ENCODE results near the gene SERPIND1.

SERPIND1 gene

DNA sequence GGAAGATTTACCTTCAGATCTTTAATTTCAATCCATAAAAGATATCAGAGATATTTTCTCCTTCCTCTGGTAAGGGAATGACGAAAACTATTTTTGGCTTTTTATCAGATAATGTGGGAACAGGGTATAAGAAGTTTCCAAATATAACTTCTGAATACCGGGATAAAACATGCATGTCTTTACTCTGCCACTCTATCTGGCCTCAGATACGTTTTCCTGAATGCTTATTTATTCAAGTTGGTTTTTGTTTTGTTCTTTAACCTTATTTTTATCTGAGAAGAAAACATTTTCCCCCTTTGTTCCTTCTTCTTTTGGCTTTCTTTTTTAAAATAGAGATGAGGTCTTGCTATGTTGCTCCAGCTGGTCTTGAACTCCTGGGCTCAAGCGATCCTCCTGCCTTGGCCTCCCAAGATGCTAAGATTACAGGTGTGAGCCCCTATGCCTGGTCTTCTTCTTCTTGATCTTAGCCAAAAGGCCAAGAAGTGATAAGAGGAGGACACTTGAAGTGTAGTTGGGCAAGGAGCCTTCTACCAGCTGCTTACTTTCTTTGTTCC lies 1.5 kb downstream of the SERPIND1 start:
- DNase-seq (ENCODE audit: low read depth in 2 of 2) = no peak

DNA sequence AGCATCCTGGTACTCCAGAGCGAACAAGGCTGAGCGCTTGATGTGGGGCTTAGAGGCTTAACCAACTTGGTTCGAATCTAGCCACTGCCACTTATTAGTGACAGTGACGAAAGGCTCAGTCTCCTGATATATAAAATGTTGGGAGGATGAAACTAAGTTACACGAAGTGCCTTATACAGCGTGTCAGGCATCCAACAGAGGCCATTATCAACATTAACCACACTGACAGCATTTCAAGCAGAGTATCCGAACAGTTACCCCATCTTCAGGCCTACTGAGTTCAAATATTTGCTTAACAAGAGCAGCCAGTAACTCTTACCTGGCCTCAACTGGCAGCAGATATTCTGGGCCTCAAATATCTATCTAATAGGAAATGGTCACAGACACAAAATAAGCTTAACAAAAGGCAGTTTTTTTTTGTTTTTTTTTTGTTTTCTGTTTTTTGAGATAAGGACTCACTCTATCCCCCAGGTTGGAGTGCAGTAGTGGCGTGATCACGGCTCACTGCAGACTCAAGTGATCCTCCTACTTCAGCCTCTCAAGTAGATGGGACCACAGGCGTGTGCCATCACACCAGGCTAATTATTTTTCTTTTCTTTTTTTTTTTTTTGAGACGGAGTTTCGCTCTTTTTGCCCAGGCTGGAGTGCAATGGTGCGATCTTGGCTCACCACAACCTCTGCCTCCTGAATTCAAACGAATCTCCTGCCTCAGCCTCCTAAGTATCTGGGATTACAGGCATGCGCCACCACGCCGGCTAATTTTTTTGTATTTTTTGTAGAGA lies 2.9 kb downstream of the SERPIND1 start:
- DNase-seq (ENCODE audit: low read depth in 2 of 2) = no peak

DNA sequence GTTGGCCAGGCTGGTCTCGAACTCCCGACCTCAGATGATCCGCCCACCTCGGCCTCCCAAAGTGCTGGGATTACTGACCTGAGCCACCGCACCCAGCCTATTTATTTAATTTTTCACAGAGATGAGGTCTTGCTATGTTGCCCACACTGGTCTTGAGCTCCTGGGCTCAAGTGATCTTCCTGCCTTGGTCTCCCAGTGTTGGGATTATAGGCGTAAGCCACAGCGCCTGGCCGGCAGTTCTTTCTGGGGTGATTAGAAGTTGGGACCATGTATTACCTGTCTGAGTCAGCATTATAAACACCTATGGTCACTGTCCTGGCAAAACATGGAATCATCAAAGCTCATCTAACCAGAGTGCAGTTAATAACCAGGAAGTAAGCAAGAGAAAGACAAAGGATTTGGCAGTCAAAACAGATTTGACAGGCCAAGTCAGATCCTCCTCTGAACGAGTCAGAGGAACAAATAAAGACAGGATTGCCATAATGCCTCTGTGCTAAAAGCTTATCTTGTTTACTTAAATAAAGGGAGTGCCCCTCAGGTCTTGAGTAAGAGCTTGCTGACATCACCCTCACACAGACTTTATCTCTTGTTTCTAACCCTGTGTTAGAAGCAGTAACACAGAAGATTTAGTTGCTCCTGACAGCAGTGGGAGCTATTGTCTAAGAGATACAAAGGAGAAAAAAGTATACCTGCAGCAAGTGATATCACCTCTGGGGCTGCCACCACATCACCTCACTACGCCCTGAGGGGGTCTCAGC lies 3.7 kb downstream of the SERPIND1 start:
- DNase-seq (ENCODE audit: low read depth in 2 of 2) = no peak

DNA sequence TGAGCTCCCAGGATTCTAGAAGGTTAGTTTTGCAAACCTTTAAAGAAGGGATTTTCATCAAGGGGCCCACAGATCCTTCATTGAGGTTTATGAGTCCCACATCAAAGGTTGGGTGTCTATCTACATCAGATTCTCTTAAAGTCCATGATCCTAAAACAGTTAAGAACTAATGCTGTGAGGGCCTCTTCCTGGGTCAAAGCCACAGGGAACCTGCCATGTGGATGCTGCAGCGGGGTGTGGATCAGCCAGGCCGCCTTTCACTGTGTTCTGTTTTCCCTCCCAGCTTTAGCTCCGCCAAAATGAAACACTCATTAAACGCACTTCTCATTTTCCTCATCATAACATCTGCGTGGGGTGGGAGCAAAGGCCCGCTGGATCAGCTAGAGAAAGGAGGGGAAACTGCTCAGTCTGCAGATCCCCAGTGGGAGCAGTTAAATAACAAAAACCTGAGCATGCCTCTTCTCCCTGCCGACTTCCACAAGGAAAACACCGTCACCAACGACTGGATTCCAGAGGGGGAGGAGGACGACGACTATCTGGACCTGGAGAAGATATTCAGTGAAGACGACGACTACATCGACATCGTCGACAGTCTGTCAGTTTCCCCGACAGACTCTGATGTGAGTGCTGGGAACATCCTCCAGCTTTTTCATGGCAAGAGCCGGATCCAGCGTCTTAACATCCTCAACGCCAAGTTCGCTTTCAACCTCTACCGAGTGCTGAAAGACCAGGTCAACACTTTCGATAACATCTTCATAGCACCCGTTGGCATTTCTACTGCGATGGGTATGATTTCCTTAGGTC lies 5.3 kb downstream of the SERPIND1 start:
- no peak for DNase-seq (ENCODE audit: low read depth in 2 of 2)

DNA sequence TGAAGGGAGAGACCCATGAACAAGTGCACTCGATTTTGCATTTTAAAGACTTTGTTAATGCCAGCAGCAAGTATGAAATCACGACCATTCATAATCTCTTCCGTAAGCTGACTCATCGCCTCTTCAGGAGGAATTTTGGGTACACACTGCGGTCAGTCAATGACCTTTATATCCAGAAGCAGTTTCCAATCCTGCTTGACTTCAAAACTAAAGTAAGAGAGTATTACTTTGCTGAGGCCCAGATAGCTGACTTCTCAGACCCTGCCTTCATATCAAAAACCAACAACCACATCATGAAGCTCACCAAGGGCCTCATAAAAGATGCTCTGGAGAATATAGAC lies 5.9 kb downstream of the SERPIND1 start:
- no peak for DNase-seq (ENCODE audit: low read depth in 2 of 2)

DNA sequence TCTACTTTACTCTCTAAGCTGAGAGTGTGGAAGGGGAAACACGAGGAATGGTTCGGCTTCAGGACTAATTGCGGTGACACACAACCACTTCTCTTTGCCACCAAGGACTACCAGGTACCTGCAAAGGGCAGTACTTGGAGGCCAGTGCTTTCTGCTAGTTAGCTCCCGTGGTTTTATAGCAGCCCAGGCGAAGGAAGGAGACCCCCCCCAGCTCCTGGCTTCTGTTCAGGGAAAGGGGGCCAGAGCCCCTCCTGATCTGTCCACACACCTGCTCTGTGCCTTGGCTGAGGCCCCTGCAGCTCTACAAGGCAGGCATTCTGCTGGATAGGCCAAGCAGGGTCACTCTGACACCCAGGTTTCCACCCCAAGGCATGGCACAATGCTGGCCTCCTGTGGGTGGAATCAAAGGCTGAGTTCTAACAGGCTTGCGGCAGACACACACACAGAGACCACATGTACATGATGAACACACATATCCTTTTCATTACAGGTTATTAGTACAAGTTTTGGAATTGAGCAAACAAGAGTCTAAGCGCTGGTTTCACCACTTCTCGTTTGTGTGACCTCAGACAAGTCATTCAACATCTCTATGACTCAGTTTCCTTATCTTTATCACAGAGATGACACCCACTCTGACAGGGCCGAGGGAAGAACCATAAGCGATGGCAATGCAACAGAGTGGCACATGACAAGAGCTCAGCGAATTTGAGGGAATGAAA lies 7.5 kb downstream of the SERPIND1 start:
- DNase-seq (ENCODE audit: low read depth in 2 of 2) = no peak

DNA sequence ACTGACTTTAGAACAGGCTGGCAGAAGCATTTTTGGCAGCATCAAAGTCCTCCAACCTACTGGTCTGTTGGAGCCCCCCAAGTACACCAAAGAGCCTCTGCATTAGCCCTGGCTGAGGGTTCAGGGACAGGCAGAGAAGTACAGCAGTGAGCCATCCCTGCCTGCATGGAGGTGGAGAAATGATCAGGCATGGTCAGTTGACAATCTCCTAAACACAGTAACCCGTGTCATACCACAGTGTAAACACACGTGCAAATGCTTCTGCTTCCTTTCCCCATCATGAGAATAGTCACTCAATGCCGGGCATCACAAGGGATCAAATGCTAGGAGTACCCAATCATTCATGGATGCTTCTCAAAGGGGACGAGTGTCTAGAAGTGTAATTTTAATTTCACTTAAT lies 8.2 kb downstream of the SERPIND1 start:
- no peak for DNase-seq (ENCODE audit: low read depth in 2 of 2)

DNA sequence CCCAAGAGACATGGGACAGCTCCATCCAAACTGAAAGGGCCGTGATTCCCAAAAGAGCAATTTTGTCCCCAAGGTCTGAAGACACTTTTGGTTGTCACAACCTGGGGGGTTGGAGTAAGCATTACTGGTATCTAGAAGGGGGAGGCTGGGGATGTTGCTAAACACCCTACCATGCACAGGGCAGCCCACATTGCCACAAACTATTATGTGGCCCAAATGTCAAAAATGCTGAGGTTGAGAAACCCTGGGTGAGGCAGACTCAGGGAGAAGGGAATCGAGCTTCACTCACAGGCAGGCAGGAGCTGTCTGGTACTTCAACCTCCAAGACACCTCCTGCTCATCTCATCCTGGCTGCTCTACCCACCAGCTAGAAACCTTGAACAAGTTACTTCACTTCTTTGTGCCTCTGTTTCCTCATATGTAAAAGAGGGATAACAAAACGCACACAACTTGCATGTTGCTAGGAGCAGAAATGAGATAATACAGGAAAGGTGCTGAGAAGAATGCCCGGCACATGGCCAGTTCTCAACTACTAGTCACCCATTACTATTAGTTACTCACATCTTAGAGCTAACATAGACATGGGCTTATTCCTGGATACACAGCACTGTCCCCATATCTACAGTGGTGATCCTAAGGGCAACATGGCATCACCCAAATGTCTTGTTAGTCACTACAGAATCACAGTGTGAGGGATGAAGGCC lies 8.8 kb downstream of the SERPIND1 start:
- DNase-seq (ENCODE audit: low read depth in 2 of 2) = no peak

DNA sequence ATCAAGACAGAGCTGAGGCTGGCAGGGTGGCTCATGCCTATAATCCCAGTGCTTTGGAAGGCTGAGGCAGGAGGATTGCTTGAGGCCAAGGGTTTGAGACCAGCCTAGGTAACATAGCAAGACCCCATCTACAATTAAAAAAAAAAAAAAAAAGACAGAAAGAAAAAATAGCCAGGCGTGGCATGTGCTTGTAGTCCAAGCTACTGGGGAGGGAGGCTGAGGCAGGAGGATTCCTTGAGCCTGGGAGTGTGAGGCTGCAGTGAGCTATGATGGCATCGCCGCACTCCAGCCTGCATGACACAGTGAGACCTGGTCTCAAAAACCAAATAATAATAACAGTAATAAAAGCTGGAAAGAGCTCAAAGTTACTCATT lies 9.4 kb downstream of the SERPIND1 start:
- DNase-seq (ENCODE audit: low read depth in 2 of 2) = no peak

DNA sequence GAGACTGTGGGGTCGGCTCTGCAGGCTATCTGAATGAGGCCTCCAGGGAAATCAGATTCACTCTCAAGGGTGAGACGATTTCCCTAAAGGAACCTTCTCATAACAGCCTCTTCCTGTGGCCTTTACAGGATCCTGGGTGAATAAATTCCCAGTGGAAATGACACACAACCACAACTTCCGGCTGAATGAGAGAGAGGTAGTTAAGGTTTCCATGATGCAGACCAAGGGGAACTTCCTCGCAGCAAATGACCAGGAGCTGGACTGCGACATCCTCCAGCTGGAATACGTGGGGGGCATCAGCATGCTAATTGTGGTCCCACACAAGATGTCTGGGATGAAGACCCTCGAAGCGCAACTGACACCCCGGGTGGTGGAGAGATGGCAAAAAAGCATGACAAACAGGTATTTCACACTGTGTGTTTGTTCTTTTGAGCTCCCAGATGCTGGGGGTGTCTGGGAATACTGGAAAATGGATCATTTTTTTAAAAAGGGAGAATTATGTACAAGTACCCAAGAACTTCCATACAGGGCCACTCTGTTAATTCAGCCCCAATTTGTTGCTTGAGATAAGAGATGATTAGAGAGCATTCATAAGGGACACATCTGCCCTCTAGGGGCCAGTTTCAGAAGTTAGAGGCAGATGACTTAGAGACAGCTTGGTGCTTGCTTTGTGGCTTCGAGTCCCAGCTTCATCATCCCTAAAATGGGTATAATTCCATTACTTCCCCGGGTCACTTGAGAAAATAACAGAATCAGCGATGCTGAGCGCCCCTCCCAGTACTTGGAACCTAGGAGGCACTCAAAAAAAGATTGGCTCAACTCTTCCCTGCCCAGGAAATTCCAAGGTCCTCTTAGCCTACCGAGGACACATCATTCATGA lies 10.2 kb downstream of the SERPIND1 start:
- DNase-seq (ENCODE audit: low read depth in 2 of 2) = peak; percentile 9 to 29

DNA sequence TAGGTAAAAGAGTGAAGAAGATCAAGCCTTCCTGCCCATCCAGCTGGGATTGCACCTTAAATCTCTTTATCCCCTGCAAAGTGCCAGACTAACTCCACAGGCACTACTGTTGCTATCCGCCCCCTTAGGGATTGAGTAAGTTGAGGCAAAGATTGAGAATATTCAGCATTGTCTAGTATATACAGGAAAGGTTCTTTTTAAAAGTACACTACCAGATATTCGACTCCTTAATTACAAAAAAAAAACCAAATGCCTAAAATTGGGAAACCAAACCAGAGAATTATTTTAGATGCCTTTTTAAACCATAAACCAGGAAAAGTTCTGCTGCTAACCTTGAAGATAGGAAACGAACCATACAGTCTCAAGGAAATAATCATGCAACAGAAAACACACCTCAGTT lies 11.5 kb downstream of the SERPIND1 start:
- no peak for DNase-seq (ENCODE audit: low read depth in 2 of 2)

DNA sequence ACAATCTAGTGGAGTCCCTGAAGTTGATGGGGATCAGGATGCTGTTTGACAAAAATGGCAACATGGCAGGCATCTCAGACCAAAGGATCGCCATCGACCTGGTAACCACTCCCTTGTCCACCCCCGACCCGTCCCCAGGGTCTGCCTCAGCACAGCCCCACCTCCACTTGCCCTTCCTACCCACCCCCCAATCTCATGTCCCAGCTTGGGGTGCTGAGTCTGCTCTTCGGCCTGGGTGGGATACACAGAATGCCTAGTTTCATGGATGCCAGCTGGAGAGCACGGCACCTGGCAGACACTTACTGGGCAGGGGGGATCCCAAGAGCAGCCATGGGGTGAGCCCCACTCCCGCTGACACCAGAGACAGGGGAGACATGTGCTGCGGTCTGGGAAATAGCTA lies 12.1 kb downstream of the SERPIND1 start:
- DNase-seq (ENCODE audit: low read depth in 2 of 2) = no peak

DNA sequence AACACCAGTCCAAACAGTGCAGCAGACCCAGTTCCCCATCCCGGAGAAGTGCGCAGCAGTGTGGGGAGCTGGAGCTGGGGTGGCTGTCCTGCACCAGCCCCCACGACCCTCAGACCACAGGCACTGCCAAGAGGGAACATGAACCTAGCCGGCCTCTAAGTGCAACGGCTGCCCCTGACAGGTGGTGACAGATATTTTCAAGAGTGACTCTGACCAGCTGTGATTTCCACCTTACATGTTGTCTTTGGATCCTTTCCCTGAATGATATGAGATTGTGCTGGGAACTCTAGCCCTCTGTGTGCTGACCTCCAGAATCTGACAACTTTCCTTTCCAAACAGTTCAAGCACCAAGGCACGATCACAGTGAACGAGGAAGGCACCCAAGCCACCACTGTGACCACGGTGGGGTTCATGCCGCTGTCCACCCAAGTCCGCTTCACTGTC lies 12.6 kb downstream of the SERPIND1 start:
- DNase-seq (ENCODE audit: low read depth in 2 of 2) = no peak

DNA sequence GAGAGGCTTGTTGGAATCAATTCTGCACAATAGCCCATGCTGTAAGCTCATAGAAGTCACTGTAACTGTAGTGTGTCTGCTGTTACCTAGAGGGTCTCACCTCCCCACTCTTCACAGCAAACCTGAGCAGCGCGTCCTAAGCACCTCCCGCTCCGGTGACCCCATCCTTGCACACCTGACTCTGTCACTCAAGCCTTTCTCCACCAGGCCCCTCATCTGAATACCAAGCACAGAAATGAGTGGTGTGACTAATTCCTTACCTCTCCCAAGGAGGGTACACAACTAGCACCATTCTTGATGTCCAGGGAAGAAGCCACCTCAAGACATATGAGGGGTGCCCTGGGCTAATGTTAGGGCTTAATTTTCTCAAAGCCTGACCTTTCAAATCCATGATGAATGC lies 13.3 kb downstream of the SERPIND1 start:
- DNase-seq (ENCODE audit: low read depth in 2 of 2) = no peak

DNA sequence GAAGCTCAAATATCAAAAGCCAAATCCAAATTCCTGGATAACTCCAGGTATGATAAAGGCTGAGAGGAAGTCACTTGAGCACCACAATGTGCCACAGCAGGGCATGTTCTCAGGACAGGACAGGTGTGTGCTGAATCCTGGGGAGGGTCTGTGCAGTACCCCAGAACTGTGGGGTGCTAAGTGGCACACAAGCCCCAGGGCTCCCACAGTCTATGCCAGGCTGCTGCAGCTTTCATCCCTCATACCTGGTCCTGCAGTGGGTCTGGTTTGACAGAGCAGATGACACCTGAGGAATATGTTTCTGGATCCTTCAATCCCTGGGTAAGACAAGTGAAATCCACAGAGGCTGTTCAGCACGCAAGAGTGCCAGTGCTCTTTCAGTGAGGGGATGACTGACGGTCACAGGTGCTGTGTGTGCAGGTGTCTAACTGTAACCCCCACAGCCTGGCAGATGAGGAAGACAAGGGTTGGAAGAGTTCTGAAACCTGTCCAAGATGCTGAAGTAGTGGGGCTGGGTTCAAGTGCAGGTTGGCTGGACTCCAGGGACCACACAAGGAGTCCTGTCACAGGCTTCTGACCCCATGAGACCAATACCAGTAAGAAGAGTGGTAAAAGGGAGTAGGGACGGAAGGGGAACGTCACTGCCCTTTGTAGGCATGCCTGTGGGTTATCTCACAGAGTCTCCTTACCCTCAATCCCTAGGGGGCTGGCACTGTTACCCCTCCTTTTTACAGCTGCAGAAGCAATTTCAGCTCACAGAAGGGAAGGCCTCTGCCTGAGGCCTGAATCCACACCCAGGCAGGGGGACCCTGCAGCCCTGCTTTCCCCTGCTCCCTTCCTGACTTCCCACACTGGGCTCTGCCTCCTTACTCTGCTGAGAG lies 14.1 kb downstream of the SERPIND1 start:
- no peak for DNase-seq (ENCODE audit: low read depth in 2 of 2)

DNA sequence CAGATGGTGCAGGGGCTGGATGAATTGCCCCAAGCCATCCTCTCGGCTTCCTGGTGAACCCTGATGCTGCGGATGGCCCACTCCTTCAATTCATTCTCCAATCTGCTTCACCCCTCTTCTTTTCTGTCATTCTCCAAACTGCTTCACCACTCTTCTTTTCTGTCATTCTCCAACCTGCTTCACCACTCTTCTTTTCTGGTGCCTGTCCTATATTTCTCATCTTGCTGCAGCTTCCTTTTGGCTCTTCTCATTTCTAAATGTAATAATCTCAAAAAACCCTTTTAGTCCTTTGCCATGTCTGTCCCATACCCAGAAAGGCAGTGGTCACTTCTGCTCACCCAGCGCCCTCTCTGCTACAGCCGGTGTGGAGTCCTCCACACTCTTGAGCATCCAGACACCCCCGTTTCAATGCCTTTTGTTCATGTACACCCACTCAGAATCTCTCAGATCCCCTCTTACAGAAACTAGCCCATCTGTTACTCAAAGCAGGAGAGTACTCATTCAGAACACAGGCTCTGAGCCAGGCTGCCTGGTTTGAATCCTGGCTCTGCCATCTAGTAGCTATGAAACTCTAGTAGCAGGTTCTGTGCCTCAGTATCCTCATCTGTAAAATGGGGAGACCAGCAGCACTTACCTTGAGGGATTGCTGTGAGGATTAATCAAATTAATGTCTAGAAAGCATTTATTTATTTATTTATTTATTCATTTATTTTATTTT lies 14.9 kb downstream of the SERPIND1 start:
- DNase-seq (ENCODE audit: low read depth in 2 of 2) = no peak

DNA sequence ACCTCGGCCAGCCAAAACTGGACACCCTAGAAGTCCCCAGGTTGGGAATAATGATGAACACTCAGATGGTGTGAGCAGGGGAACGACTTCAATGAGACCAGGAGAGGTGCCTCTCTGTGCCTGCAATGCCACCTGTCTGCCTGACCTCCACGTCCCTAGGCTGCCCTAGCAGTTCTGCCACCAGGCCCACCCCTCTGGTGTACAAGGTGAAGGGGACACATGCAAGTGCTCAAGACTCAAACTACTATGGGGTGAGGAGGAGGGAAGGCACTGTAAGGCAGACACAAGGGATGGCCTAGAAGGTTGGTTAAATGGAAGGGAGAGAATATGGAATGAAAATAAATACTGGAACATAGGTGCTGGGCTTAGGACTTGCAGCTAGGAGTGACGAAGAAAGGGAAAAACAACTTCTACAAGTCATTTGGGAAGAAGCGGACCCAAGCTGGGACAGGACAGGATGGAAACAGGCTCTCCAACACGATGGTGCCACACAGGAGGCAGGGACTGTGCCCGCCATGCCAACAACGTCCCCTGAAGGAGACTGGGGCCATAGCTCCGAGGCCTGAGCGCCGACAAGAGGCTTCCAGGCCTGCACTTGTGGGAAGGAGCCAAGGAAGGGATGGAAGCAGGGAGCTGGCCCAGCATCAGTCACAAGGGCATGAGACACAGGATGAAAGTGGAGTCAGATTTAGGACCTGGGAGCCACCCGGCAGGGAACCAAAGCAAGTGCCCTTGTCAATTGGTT lies 18.5 kb downstream of the SERPIND1 start:
- no peak for DNase-seq (ENCODE audit: low read depth in 2 of 2)

Measured in stimulated activated CD4-positive, alpha-beta T cell treated with anti-CD3 and anti-CD28 coated beads, Interleukin-1b, Interleukin-23, amount 100 ng/mL, for 4 hours (primary cell).